ENCODE measurements around the gene SERPINB3.
"Not testable (repeated sequence)": the region's sequence is repeated elsewhere in the genome, so short reads cannot be mapped to it uniquely, and the experiment has no call there.

The SERPINB3 gene

DNA sequence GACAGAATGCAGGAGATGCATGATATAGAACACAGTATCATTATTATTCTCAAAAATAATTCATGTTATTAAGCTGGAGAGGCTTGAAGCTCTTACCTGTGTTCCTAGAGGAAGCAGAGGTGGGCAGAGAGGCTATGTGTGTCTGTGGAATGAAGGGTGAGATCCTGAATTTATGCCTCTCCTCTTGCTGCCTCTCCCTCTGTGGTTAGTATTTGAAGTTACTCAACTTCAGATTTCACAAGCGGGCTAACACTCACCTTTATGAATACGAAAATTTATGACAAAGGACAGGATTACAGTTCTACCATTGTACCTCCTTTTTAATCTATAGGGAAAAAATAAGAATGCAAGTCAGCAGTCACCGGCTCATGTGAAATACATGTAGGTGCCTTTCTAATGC is at the start of gene SERPINB3:
SERPINB3 (minus strand) TSS at position 144 of the 400 bp plus-strand sequence. CDS start 677 bp downstream, outside the sequence.
- not testable (repeated sequence) for FAIRE-seq

- no peak for FAIRE-seq
These were observed 47.0 kb upstream of the SERPINB3 start for GRCh38 chr18:63708650-63709049.

GRCh38 chr18:63707816-63708215 is 46.1 kb upstream of the SERPINB3 start:
- FAIRE-seq: no peak

- FAIRE-seq: no peak
These were observed 43.7 kb upstream of the SERPINB3 start for GRCh38 chr18:63705401-63705800.

DNA sequence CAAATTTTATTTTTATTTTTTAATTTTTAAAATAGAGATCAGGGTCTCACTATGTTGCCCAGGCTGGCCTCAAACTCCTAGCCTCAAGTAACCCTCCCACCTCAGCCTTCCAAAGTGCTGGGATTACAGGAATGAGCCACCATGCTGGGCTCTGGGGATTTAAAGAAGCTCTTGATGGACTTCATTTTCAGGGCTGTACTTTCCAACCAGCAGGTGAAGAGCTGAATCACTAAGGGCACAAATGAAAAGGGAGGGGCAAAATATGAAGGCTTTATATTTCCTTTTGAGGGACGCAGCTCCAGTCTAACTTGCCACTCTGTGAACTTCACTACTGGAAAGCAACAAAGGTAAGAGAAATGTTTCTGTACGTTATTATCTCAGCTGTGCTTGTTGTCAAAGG is 41.0 kb upstream of the SERPINB3 start, which contains the start of gene SERPINB11:
SERPINB11 (plus strand) TSS at position 301 of the 400 bp plus-strand sequence. CDS start 7,234 bp downstream, outside the sequence.
- no peak for FAIRE-seq

DNA sequence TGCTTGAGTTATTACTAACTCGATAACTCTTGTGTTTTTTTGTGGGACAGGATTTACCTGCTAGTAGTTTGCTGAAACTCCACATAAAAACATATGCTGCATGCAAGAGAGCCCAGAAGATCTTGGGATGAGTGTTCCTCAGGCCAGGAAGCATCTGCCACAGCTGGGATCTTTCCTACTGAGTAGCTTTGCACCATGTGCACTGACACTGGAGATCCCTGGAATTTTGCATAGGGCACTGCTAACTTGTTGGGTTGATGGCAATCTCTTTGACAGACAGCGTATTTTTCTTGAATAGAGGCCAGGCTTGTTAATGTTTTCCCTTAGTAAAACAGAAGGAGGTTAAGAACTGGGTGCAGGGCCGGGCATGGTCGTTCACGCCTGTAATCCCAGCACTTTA is 40.3 kb upstream of the SERPINB3 start:
- no peak for FAIRE-seq

DNA sequence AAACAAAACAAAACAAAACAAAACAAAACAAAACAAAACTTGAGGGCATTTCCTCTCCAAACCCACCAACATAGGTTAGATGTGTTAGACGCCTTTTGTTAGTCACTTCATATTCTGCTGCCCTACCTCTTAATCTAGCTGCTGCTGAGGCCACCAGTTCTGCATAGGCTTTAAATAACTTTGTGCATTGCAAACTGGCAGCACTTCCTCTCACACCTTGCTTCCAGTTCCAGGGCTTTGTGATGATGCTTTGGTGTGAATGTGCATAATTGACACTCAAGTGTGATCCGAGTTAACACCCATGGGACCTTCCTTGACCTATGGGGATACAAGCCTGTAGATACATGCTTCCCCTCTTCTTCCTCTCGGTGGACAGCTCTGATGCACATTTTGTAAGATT is 38.8 kb upstream of the SERPINB3 start:
- no peak for FAIRE-seq

DNA sequence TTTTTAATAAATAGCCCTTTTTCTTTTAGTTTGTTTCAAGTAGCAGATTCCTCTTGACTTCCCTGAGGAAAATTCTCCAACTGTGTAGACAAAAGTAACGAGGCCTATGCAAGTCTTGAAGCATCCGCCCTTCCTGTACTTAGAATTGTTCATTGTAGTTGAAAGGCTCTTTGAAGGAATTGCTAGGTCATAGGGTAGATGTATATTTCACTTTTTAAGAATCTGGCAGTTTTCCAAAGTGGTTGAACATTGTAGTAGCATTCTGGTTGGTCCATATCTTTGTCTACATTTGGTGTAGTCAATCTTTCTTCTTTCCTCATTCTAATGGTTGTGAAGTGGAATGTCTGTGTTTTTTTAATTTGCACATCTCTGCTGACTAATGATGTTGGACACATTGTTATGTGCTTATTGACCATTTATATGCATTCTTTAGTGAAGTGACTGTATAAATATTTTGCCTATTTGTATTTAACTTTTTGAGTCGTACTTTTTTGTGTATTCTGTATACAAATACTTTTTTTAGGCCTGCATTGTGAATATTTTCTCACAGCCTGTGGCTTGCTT is 35.5 kb upstream of the SERPINB3 start:
- FAIRE-seq: no peak

- FAIRE-seq: no peak
These were observed 27.4 kb upstream of the SERPINB3 start for GRCh38 chr18:63689064-63689463.

DNA sequence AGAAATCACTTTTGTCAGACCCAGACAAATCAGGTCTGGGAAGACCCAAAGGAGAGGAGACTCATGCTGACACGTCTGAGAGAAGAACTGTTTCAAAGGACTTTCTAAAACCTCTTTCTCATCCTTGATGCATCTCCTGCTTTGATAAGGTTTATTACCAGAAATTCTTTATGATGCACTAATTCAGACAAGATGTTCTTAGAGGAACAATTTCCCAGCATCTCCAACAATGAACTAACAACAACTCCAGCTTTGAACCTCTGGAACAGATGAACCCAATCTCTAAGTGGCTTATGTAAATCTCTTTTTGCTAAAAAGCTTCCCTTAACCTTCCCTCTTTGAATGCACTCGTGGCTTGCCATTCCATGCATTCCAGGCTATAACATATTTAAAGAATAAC is 25.2 kb upstream of the SERPINB3 start:
- FAIRE-seq: no peak

GRCh38 chr18:63684718-63685117 is 23.0 kb upstream of the SERPINB3 start:
- no peak for FAIRE-seq

DNA sequence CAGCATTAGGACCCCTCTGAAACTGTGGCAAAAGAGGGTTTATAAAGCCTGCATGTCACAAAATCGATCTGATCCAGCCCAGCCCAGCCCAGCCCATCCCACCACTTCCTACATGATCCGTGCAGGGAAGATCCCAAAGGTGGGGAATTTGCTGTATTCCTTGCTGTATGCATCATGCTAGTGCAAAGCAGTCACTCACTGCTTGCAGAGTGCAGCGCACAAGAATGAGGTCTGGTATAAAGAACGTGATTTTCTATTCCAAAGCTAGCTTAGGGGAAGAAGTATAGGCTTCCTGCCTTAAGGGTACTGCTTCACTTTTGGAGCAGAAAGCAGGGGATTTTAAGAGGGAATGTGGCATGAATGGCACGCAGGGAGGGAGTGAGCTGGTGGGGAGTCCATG is 22.2 kb upstream of the SERPINB3 start:
- no peak for FAIRE-seq

DNA sequence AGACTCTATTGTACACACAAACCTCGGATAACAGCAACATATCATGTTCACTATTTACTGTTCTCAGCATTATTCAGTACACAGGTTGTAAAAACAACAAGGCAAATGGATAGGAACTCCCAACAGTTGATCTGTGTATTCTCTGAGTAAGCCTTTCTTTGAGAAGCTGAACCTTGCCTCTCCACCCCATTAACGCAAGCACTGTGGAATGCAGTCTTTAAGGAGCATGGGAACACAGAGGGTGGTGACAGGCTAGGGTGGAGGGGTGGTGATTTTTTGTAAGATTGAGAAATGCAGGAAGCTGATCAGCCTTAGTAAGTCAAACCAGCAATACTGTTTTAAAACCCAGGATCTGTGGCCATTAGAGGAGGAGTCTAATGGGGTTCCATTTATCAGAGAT is 21.5 kb upstream of the SERPINB3 start:
- no peak for FAIRE-seq

DNA sequence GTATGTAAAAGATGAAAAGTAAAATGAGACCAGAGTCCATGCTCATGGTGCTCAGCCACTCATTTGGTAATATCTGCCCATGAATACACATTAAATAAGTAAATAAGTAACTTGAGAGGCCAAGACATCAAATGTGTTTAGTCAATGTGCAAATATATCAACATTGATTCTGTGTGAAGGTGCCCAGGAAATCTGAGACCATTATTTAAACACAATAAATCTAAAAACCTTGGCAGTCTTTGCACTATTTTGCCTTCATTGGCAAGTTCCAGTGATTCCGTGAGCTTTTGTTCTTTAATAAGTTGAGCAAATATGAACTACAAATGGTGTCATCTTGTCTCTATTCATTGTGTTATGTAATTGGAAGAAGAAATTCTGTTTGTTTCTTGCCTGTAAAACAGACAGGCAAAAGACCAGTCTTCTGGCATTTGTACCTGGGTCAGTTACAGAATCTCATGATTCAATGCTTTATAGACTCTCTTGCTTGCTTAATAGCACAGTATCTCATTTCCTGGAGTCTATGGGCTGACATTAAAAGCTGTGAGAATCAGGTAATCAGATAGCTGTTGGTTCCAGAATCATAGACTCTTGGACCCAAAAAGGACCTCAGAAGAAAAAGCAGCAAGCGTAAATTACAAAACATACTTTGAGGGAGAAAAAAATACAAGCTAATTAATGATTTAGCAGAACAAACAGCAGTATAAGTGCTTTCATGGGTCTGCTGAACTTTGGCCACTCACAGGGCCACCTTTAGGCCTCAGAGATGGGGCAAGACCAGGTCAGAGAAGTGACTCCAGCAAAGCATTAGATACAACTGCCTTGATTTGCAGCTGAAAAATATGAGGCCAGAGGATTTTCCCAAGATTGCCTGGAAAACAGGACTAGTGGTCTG is 20.0 kb upstream of the SERPINB3 start:
- no peak for FAIRE-seq

DNA sequence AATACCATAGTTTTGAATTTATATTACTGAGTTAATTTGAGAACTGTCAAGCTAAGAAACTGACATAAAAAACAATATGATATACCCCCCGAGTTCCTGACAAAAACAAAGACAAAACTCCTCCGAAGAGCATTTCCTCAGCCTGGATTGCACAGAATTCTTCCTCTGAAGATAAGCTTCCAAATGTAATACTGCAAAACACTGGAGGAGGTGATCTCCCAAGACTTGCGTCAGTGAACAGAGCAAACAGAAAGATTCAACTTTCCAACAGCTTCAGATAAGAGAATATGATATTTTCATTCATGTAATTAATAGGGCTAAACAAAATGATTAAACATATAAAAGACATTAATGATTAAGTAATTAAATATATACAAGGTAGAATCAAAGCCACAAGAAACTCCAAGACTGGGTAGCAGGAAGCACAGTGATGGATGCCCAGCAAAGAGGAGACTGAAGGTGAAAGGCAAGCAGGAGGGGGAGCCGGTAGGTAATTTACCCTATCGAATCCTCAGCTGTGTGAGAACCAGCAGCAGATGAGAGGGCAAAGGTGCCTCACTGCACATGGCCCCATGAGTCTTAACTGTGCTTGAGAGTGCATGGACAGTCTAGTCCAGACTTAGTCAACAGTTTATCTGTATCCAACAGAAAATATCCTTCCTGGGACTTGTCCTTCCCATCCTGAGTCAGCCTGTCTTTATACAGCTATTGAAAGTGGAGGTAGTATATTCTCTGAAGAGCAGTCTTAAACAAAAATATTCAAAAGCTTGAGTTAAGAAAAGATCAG is 18.3 kb upstream of the SERPINB3 start:
- FAIRE-seq: no peak

GRCh38 chr18:63677500-63678225 is 16.0 kb upstream of the SERPINB3 start:
- no peak for FAIRE-seq

DNA sequence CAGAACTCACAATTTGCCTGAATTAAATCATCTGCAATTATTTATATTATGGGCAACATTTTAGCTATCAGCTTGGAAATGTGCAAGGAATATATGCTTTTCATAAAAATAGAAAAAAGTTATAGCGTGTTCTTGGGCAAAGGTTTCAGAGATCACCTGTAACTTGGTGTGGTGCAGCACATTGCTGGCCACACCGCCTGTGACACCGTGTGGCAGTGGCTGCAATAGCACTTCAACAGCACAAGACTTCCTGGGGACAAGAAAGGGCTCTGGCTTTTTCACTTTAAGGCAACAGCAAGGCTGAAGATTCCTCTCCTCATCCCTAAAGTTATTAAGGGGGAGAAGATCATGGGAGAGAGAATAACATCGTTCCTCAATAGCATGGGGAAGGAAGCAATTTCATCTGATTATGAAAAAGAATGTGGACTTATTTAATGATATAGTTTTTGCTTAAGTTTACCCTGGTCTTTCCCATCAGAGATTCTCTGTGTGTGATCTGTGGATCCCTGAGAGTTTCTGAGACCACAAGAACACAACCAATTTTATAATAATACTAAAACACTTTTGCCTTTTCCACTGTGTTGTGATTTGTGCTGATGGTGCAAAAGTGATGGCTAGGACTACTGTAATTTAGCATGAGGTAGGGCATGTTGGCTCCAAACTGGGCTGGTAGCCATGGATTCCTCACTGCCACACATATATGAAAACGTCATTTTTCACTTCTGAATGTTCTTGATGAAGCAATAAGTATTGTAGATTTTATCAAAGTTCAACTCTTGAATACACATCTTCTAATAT is 15.0 kb upstream of the SERPINB3 start:
- no peak for FAIRE-seq

DNA sequence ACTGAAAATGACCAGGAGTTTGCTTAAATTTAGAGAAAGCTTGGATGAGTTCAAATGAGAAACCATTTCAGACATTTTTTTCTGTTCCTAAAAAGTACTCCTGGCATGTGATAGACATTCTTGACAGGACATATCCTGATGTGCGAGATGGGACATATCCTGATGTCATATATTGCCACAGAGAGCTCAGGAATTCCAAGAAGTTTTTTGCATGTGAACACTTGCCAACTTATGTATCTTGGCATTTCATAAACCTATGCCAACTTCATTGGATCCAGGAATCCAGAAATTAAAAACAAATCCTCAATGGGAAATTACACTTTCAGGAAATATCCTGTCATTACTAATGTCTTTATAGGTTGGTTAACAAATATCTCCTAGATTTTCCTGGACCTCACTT is 2.9 kb upstream of the SERPINB3 start:
- no peak for FAIRE-seq

GRCh38 chr18:63658920-63659319 is 2.8 kb downstream of the SERPINB3 start:
- FAIRE-seq: not testable (repeated sequence)

- FAIRE-seq: not testable (repeated sequence)
These were observed 11.4 kb downstream of the SERPINB3 start for GRCh38 chr18:63650271-63650670.

DNA sequence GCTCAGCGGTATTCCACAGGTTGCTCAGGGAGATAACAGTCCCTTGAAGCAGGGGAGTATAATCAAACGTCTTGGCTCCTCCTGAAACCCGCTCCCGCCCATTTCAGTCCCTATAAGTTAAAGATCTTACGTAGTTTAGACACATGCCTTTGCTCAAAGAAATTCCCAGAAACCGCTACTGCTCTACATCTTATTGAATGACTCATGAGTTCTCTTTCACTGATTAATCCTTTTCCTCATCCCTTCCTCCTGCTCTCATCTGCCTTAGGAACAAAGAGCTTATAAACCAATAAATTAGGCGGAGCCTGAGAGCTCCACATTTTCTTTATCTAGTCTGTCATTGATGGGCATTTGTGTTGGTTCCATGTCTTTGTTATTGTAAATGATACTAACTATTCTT is 13.5 kb downstream of the SERPINB3 start:
- FAIRE-seq: no peak

- FAIRE-seq: no peak
These were observed 14.8 kb downstream of the SERPINB3 start for GRCh38 chr18:63646936-63647335.

Measured in islet of Langerhans (tissue), 1 donor.